Lower leg skin (tissue), 4 donors: ENCODE results near the gene PAX5. TPM values are rescaled to one million over a fixed set of nuclear protein-coding genes. Genes with fewer than 3 reads are reported as not detected.
A peak's percentile ranks its signal among the peaks of the same experiment; 100 is the strongest.

Source experiments
- DNase-seq, 2 donors: peaks; one replicate each; pipeline ENCODE4 v3.0.0-alpha.2; 2019; ENCODE audit warnings: low spot score in 2 of 2
- H3K4me3 ChIP-seq: fragments of 200-600 bp; sonication (generic); 2 replicates; pipeline ENCODE4 v1.5.1; 2017; ENCODE audit warnings: mild to moderate bottlenecking, low read depth; ENCODE audit not compliant: poor library complexity, severe bottlenecking
- CTCF ChIP-seq, 3 donors: fragments of 450-650 bp; IDR thresholded peaks; one replicate each; pipeline ENCODE4 v1.5.1; 2016; ENCODE audit warnings: antibody characterized with exemption in 3 of 3, mild to moderate bottlenecking in 3 of 3, moderate library complexity in 2 of 3
- POLR2A ChIP-seq, 2 donors: fragments of 450-650 bp; IDR thresholded peaks; one replicate each; pipeline ENCODE4 v1.6.1; 2016 to 2017; ENCODE audit warnings: antibody characterized with exemption in 2 of 2, mild to moderate bottlenecking in 1 of 2, moderate library complexity in 1 of 2
- WGBS, 2 donors: methylation state at CpG; one replicate each; pipeline ENCODE4 v1.1.5; 2018; 5-methylcytosine and 5-hydroxymethylcytosine counted together
- intact Hi-C: fragments of 100-400 bp; cut with DNase I; formaldehyde crosslinking; loops from one replicate; pipeline ENCODE4 v1.15.0; 2023; ENCODE audit warnings: low total_unique reads
- total RNA-seq, 4 donors: library from RNA; depleted of rRNA; stranded (reverse); fragments of >200 nt; gene quantifications; one replicate each; pipeline ENCODE4 v1.1.0, GENCODE V29; 2016

PAX5 gene
- total RNA-seq, 4 donors from 2014 or later: 0.02 to 0.08 (median 0.03) TPM; not detected in 1

GRCh38 chr9:36937346-36937745 is 96.7 kb downstream of the PAX5 start:
- no peak for TF ChIP-seq POLR2A (IDR thresholded peaks at IDR 0.05)
- TF ChIP-seq CTCF (IDR thresholded peaks at IDR 0.05): no peak
- WGBS, 2 donors: 69 to 73% methylated on average over 7 of the region's 7 CpGs
- peak in 1 of 2 donors; percentile 81 for DNase-seq
- H3K4me3 ChIP-seq: no peak overlapping the region
- intact Hi-C loops: no loop called here

- no peak for TF ChIP-seq POLR2A (IDR thresholded peaks at IDR 0.05)
- TF ChIP-seq CTCF (IDR thresholded peaks at IDR 0.05): no peak
- no peak overlapping the region for H3K4me3 ChIP-seq
- no peak for DNase-seq
- intact Hi-C loops: no loop called here
Observed at GRCh38 chr9:36936498-36936831, 97.6 kb downstream of the PAX5 start.

- 86 to 92% methylated on average over 8 to 9 of the region's 9 CpGs for WGBS, 2 donors
- TF ChIP-seq POLR2A (IDR thresholded peaks at IDR 0.05) (no peak), CTCF (IDR thresholded peaks at IDR 0.05) (no peak)
- no peak overlapping the region for H3K4me3 ChIP-seq
- intact Hi-C loops: no loop called here
- peak in 1 of 2 donors; percentile 50 for DNase-seq
Observed at GRCh38 chr9:36935768-36936497, 98.1 kb downstream of the PAX5 start.

- WGBS, 2 donors: 84 to 92% methylated on average over 4 of the region's 4 CpGs
- H3K4me3 ChIP-seq: no peak overlapping the region
- intact Hi-C loops: no loop called here
- TF ChIP-seq CTCF (IDR thresholded peaks at IDR 0.05) (no peak), POLR2A (IDR thresholded peaks at IDR 0.05) (no peak)
- peak in 1 of 2 donors; percentile 25 for DNase-seq
Observed at GRCh38 chr9:36935332-36935731, 98.7 kb downstream of the PAX5 start.

- H3K4me3 ChIP-seq: no peak overlapping the region
- WGBS, 2 donors: 74 to 77% methylated on average over 5 of the region's 5 CpGs
- DNase-seq: peak in 1 of 2 donors; percentile 36
- TF ChIP-seq CTCF (IDR thresholded peaks at IDR 0.05) (no peak), POLR2A (IDR thresholded peaks at IDR 0.05) (no peak)
- intact Hi-C loops: no loop called here
Observed at GRCh38 chr9:36934478-36935065, 99.5 kb downstream of the PAX5 start.
